NCI-H2196 (cell line): Measurements from ENCODE around the gene TRPM2.
"Not testable (repeated sequence)": the region's sequence is repeated elsewhere in the genome, so short reads cannot be mapped to it uniquely, and the experiment has no call there.

Source experiments
- DNase-seq: peaks from one replicate; lab custom pipeline; 2025; ENCODE audit not compliant: unreplicated experiment; lab: John Stamatoyannopoulos, UW

The TRPM2 gene

DNA sequence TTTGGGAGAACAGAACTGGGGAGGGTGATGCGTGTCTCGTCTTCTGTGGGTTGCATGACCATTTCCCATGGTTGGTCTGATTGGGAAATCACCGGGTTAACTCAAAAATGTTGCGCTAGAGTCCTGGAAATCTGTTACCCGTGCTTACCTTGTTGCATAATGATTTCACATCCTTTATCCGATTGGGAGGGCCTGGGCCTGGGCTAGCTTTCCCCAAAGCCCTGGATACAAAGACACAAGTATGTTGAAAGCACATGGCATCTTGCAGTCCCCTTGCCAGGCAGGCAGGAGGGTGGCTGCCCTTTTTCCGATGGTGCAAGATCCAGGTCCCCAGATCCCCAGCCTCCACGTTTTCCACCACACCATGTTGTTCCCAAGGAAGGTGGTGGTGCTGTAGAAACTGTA lies 582 bp downstream of the TRPM2 start:
- no peak for DNase-seq

- no peak for DNase-seq
These were observed 1.7 kb downstream of the TRPM2 start for GRCh38 chr21:44354775-44355771.

GRCh38 chr21:44356160-44356559 lies 2.7 kb downstream of the TRPM2 start:
- no peak for DNase-seq

DNA sequence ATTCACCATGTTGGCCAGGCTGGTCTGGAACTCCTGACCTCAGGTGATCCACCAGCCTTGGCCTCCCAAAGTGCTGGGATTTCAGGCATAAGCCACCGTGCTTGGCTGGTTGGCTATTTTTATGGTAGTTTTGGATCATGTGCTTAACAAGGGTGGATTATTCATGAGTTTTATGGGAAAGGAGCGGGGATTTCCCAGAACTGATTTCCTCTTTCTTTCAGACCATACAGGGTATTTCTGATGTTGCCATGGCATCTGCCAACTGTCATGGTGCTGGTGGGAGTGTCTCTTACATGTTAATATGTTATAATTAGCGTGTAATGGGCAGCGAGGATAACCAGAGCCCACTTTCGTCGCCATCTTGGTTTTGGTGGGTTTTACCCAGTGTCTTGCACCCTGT lies 3.2 kb downstream of the TRPM2 start:
- no peak for DNase-seq

- DNase-seq: no peak
These were observed 3.8 kb downstream of the TRPM2 start for GRCh38 chr21:44357064-44357837.

- DNase-seq: no peak
These were observed 6.0 kb downstream of the TRPM2 start for GRCh38 chr21:44359396-44359795.

DNA sequence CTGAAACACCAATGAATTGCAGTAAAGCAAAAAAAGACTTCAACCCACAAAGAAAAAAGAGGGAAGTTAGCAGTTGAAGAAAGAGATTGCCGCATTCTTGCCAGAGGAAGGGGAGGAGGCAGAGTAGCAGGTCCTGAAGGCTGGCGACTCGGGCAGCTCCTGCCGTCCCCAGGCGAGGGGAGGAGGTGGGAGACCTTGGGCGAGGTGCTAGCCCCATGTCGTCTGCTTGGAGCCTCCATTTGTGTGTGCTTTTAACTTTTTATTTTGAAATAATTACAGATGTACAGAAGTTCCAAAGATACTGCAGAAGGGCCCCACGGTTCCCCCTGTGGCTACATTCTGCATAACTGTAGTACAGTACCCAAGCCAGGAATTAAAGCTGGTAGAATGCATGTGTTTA lies 6.7 kb downstream of the TRPM2 start:
- no peak for DNase-seq

DNA sequence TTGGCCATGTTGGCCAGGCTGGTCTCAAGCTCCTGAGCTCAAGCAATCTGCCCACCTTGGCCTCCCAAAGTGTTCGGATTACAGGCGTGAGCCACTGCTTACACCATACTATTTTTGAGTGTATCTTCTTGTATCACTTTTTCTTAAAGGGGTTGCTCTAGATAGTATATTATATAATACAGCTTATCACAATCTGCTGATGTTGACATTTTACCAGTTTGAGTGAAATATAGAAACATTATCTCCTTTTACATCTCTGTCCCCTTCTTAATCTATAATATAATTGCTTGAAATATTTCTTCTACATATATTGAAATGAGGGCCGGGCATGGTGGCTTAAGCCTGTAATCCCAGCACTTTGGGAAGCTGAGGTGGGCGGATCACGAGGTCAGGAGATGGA lies 8.5 kb downstream of the TRPM2 start:
- DNase-seq: not testable (repeated sequence)

DNA sequence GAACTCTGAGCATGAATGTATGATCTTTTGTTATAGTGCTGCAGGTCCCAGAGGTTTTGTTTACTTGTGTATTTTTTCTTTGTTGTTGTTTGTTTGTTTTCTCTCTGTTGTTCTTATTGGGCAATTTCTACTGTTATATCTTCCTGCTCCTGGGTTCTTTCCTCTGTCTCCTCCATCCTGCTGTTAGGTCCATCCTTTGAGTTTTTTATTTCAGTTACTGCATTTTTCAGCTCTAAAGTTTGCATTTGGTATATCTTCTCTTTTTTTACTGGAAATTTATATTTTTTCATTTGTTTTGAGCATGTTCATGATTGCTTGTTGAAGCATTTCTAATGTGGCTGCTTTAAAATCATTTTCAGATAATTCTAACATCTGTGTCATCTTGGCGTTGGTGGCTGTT lies 9.9 kb downstream of the TRPM2 start:
- DNase-seq: no peak

DNA sequence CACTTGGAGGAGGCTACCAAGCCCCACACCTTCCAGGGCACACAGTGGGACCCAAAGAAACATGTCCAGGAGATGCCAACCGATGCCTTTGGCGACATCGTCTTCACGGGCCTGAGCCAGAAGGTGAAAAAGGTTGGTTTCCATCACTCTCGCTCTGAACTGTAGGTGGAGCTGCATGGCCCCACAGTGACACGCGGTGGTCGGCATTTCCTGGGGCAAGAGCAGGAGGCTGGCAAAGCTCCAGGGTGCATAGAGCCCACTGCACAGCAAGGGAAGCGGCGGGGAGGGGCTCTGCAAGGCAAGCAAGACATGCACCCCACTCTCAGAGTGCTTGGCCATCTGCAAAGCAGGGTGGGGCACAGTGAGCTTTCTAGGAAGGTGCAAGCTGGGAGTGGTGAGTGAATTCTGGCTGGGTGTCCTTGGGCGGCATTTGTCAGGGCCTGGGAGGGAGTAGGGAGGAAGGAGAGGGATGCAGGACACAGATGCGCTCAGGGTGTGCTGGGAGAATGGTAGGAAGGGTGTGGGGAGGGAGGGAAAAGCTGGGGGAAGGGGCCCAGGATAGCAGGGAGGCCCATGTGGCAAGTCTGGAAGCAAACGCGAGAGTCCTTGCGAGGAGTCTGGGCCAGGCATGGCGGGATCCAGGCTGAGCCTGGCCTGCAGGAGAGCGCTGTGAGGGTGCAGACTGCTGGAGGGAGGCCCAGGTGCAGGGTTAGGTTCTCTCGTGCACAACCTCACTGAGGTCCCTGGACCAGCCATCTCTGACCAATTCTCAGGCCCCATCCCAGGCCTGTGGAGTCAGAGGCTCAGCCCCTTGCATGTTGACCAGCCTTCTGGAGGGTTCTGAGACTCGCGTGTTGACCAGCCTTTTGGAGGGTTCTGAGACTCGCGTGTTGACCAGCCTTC lies 11.0 kb downstream of the TRPM2 start:
- DNase-seq: no peak

DNA sequence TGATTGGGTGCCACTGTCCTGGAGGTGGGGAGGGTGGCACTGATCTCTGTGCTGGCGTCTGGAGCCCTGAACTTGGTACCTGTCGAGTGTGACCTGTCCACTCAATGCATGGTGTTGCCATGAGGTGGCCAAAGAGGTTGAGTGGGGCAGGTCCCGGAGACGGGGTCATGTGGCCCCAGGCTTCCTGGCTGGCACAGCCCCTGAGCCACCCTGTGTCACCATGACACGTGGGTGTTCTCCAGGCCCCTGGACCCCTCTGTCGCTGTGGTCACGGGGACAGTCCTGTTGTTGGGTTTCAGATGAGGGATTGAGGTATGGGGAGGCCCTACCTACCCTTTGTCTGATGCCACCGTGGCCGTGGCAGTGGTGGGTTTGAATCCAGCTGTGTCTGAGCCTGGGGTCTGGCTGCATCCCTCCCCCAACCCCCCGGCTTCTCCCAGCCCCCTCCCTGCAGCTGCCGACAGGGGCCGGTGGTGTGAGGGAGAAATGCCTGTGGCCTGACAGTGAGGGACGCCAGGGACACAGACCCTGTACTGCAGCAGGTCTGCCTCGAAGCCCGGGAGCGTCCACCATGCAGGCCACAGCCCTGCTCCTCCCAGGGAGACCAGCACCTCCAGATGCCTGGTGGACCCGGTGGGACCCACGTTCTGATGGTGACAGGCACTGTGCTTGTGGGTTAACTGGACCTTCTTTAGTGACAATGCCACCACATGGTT lies 12.0 kb downstream of the TRPM2 start:
- no peak for DNase-seq

GRCh38 chr21:44365967-44366585 lies 12.7 kb downstream of the TRPM2 start:
- DNase-seq: no peak

GRCh38 chr21:44366586-44367211 lies 13.3 kb downstream of the TRPM2 start:
- no peak for DNase-seq

GRCh38 chr21:44368711-44369446 lies 15.5 kb downstream of the TRPM2 start:
- no peak for DNase-seq

GRCh38 chr21:44370027-44370735 lies 16.8 kb downstream of the TRPM2 start:
- DNase-seq: peak; percentile 40

- no peak for DNase-seq
These were observed 17.5 kb downstream of the TRPM2 start for GRCh38 chr21:44370786-44371410.

GRCh38 chr21:44371596-44371995 lies 18.2 kb downstream of the TRPM2 start:
- no peak for DNase-seq

- no peak for DNase-seq
These were observed 19.2 kb downstream of the TRPM2 start for GRCh38 chr21:44372616-44373015.
